ENCODE results near the gene PPP1R14B.

Gene PPP1R14B

GRCh38 chr11:64222651-64223000 lies 24.1 kb downstream of the PPP1R14B start:
- TF ChIP-seq, protein P1, sequence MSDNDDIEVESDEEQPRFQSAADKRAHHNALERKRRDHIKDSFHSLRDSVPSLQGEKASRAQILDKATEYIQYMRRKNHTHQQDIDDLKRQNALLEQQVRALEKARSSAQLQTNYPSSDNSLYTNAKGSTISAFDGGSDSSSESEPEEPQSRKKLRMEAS (IDR thresholded peaks at IDR 0.05; ENCODE audit: low read depth, low read length), result no peak
- no peak for TF ChIP-seq MYC (IDR thresholded peaks at IDR 0.05; ENCODE audit: low read depth, low read length)
- no peak for TF ChIP-seq POLR2A (IDR thresholded peaks at IDR 0.05; ENCODE audit: extremely low read depth, insufficient read length)
- TF ChIP-seq CTCF (IDR thresholded peaks at IDR 0.05; ENCODE audit: low read depth, low read length), result no peak
- DNase-seq (ENCODE audit: low read depth), result peak; percentile 37

GRCh38 chr11:64220798-64221197 lies 25.9 kb downstream of the PPP1R14B start:
- no peak overlapping the region for H3K4me3 ChIP-seq (ENCODE audit: low read depth, low read length)
- TF ChIP-seq, protein P1 (IDR thresholded peaks at IDR 0.05; ENCODE audit: low read depth, low read length), result no peak
- TF ChIP-seq CTCF (IDR thresholded peaks at IDR 0.05; ENCODE audit: low read depth, low read length) (no peak), POLR2A (IDR thresholded peaks at IDR 0.05; ENCODE audit: extremely low read depth, insufficient read length) (no peak), MYC (IDR thresholded peaks at IDR 0.05; ENCODE audit: low read depth, low read length) (no peak)
- no peak for DNase-seq (ENCODE audit: low read depth)

More at GRCh38 chr11:64222651-64223000, 24.1 kb downstream of the PPP1R14B start:
- no peak overlapping the region for H3K4me3 ChIP-seq (ENCODE audit: low read depth, low read length)

GRCh38 chr11:64220271-64220670 lies 26.5 kb downstream of the PPP1R14B start:
- H3K4me3 ChIP-seq (ENCODE audit: low read depth, low read length), result no peak overlapping the region
- TF ChIP-seq MYC (IDR thresholded peaks at IDR 0.05; ENCODE audit: low read depth, low read length) (no peak), CTCF (IDR thresholded peaks at IDR 0.05; ENCODE audit: low read depth, low read length) (no peak), POLR2A (IDR thresholded peaks at IDR 0.05; ENCODE audit: extremely low read depth, insufficient read length) (no peak)
- TF ChIP-seq, protein P1 (IDR thresholded peaks at IDR 0.05; ENCODE audit: low read depth, low read length), result no peak
- no peak for DNase-seq (ENCODE audit: low read depth)

- TF ChIP-seq CTCF (IDR thresholded peaks at IDR 0.05; ENCODE audit: low read depth, low read length), result no peak
- TF ChIP-seq, protein P1 (IDR thresholded peaks at IDR 0.05; ENCODE audit: low read depth, low read length), result no peak
- TF ChIP-seq MYC (IDR thresholded peaks at IDR 0.05; ENCODE audit: low read depth, low read length), result no peak
- TF ChIP-seq POLR2A (IDR thresholded peaks at IDR 0.05; ENCODE audit: extremely low read depth, insufficient read length), result no peak
- H3K4me3 ChIP-seq (ENCODE audit: low read depth, low read length), result no peak overlapping the region
- DNase-seq (ENCODE audit: low read depth), result no peak
Measured at GRCh38 chr11:64219755-64220154, 27.0 kb downstream of the PPP1R14B start.

DNA sequence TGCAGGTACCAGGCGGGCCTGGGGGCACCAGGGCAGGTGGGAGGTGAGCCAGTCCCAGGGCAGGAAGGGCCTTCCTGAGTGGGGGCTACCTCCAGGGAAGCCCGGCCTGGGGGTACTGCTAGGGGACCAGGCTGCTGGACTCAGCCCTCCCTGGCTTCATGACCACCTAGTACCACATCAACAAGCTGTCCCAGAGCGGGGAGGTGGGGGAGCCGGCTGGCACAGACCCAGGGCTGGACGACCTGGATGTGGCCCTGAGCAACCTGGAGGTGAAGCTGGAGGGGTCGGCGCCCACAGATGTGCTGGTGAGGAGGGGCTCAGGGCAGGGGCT lies 27.4 kb downstream of the PPP1R14B start:
- DNase-seq (ENCODE audit: low read depth), result no peak
- no peak overlapping the region for H3K4me3 ChIP-seq (ENCODE audit: low read depth, low read length)
- TF ChIP-seq, protein P1 (IDR thresholded peaks at IDR 0.05; ENCODE audit: low read depth, low read length), result no peak
- TF ChIP-seq CTCF (IDR thresholded peaks at IDR 0.05; ENCODE audit: low read depth, low read length), result no peak
- TF ChIP-seq POLR2A (IDR thresholded peaks at IDR 0.05; ENCODE audit: extremely low read depth, insufficient read length), result no peak
- no peak for TF ChIP-seq MYC (IDR thresholded peaks at IDR 0.05; ENCODE audit: low read depth, low read length)

All from NB4 (cell line).